ENCODE measurements around the gene DYNLRB2. TPM values are rescaled to one million over a fixed set of nuclear protein-coding genes. Genes with fewer than 3 reads are reported as not detected.

The DYNLRB2 gene
- total RNA-seq: not detected in 2 replicates

DNA sequence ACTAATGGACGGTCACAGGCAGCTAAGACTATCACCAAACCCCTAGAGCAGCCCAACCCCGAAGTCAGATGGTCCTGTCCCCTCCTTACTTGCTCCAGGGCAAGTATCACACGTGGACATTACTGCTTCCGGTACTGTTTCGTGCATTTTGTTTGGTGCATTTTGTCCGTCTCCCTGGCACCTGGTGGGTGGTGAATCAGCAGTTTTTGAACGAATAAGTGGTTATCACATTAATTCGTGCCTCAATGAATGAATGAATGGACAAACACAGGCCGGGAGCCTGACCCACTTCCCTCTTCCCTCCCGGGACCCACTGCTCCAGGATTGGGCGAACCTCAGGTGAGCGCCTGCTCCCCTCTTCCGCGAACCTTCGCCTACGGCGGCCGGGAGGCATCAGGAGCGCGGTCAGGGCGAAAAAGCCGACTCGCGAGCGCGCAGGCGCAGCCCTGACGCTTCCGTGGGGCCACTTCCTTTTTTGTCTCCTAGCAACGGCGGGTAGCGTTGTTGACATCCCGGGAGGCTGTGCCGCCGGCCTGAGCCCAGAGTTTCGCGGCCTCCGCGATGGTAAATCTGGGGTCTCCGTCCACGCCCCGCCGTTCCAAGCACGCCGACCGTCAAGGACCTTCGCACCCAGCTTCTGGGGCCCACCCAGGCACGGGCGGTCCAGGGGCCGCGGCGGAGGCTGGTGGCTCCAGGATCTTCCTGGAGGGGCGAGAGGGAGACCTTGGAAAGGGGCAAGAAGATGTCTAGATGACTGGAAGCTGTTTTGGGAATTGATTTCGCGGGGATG, at the start of gene DYNLRB2:
TSS of gene DYNLRB2 (plus strand) at position 478 of the 790 bp plus-strand sequence. CDS start at position 562, 84 bp downstream.

